HCT116 (cell line): ENCODE results near the gene TMCC1. TPM values are rescaled to one million over a fixed set of nuclear protein-coding genes. Genes with fewer than 3 reads are reported as not detected.

Experiments used
- ATAC-seq: fragments of 200-7000 bp; cut with Tn5 transposase; 2 replicates; pipeline ENCODE4 v1.9.1; 2020; ENCODE audit warnings: mild to moderate bottlenecking, moderate library complexity
- BruUV-seq: library from RNA; stranded (reverse); fragments of 400-500 nt; replicated peaks from 2 replicates; lab custom pipeline; 2021; lab: Mats Ljungman, UMichigan
- CTCF ChIA-PET: fragments of 300-600 bp; sonication (Branson Sonifier 250); formaldehyde crosslinking; loops from one replicate; lab custom pipeline; 2021; ENCODE audit warnings: antibody characterized with exemption; lab: Charles Lee
- POLR2A ChIA-PET: fragments of 300-600, 350-600 bp; sonication (Branson Sonifier 250); formaldehyde crosslinking; loops from one replicate; lab custom pipeline; 2021; ENCODE audit warnings: antibody characterized with exemption; lab: Charles Lee
- RAD21 ChIA-PET, 2 experiments: fragments of 300-600 bp; sonication (Branson Sonifier 250); formaldehyde crosslinking; loops; one replicate each; lab custom pipeline; 2023; ENCODE audit warnings: low total read pairs in 2 of 2; ENCODE audit not compliant: uncharacterized antibody in 2 of 2, unreplicated experiment in 2 of 2, low non-redundant PET in 1 of 2; lab: Charles Lee
- DNase-seq: peaks from one replicate; pipeline ENCODE4 v3.0.0-alpha.2; 2010; ENCODE audit warnings: low read depth, low spot score
- H2AFZ ChIP-seq: fragments of 200-600 bp; shearing (Covaris generic), sonication (generic); 2 replicates; pipeline ENCODE4 v1.6.1; 2017; ENCODE audit warnings: low read depth, mixed run types, mixed read lengths, antibody characterized with exemption, low read length; ENCODE audit not compliant: poor library complexity, severe bottlenecking
- H3K27ac ChIP-seq: 2 replicates; pipeline ENCODE4 v1.5.1; 2012; ENCODE audit warnings: low read depth, low read length
- H3K27me3 ChIP-seq: fragments of 200-600 bp; sonication (generic); 2 replicates; pipeline ENCODE4 v1.6.1; 2016; ENCODE audit warnings: mixed run types, low read length, mixed read lengths; ENCODE audit not compliant: insufficient read depth
- H3K36me3 ChIP-seq, 2 experiments: fragments of 200-500 bp in 1 of 2; fragments of 200-600 bp in 1 of 2; sonication (Bioruptor generic) in 1 of 2; sonication (generic) in 1 of 2; 2 replicates each; pipeline versions ENCODE4 v1.5.1 to v1.6.1; 2014 to 2016; ENCODE audit warnings: low read length in 2 of 2, inconsistent platforms in 1 of 2, mixed read lengths in 1 of 2, mixed run types in 1 of 2; ENCODE audit not compliant: insufficient read depth in 2 of 2, control insufficient read depth in 1 of 2
- H3K4me1 ChIP-seq, 2 experiments: fragments of 200-600 bp in 1 of 2; sonication (generic) in 1 of 2; 2 replicates each; pipeline versions ENCODE4 v1.5.1 to v1.6.1; 2012 to 2017; ENCODE audit warnings: low read length in 2 of 2, inconsistent platforms in 1 of 2, mild to moderate bottlenecking in 1 of 2, mixed read lengths in 1 of 2, mixed run types in 1 of 2, moderate library complexity in 1 of 2; ENCODE audit not compliant: insufficient read depth in 2 of 2, control insufficient read depth in 1 of 2
- H3K4me2 ChIP-seq: fragments of 200-600 bp; sonication (generic); 2 replicates; pipeline ENCODE4 v1.6.1; 2017; ENCODE audit warnings: mixed run types, low read length, mixed read lengths
- H3K4me3 ChIP-seq, 2 experiments: fragments of 200-600 bp in 1 of 2; sonication (generic) in 1 of 2; replicated peaks in 1 of 2; 2 replicates each; pipeline ENCODE4 v1.5.1; 2011 to 2016; ENCODE audit warnings: low read length in 2 of 2, control low read depth in 1 of 2, low read depth in 1 of 2, mild to moderate bottlenecking in 1 of 2, mixed read lengths in 1 of 2, mixed run types in 1 of 2
- H3K79me2 ChIP-seq: fragments of 200-600 bp; sonication (generic); 2 replicates; pipeline ENCODE4 v1.6.1; 2017; ENCODE audit warnings: mild to moderate bottlenecking, mixed run types, low read length, moderate library complexity, mixed read lengths; ENCODE audit not compliant: insufficient read depth
- H3K9ac ChIP-seq: fragments of 200-600 bp; sonication (generic); 2 replicates; pipeline ENCODE4 v1.6.1; 2016; ENCODE audit warnings: low read length, mixed read lengths
- H3K9me2 ChIP-seq: fragments of 200-600 bp; sonication (generic), shearing (Covaris generic); 2 replicates; pipeline ENCODE4 v1.6.1; 2017; ENCODE audit warnings: mixed run types, mild to moderate bottlenecking, moderate library complexity; ENCODE audit not compliant: insufficient read depth
- H3K9me3 ChIP-seq, 2 experiments: fragments of 200-500 bp in 1 of 2; fragments of 200-600 bp in 1 of 2; sonication (Bioruptor generic) in 1 of 2; sonication (generic) in 1 of 2; 2 replicates each; pipeline ENCODE4 v1.6.1; 2014 to 2017; ENCODE audit warnings: low read length in 2 of 2, mixed read lengths in 2 of 2, inconsistent platforms in 1 of 2, low read depth in 1 of 2, mild to moderate bottlenecking in 1 of 2, mixed run types in 1 of 2, moderate library complexity in 1 of 2; ENCODE audit not compliant: control insufficient read depth in 1 of 2, insufficient read depth in 1 of 2
- H4K20me1 ChIP-seq: fragments of 200-600 bp; sonication (generic), shearing (Covaris generic); 2 replicates; pipeline ENCODE4 v1.6.1; 2017; ENCODE audit warnings: mixed run types, mild to moderate bottlenecking, moderate library complexity; ENCODE audit not compliant: insufficient read depth
- CEBPB ChIP-seq: IDR thresholded peaks from 2 replicates; pipeline ENCODE4 v1.6.1; 2012; ENCODE audit warnings: low read depth
- EGR1 ChIP-seq: IDR thresholded peaks from 2 replicates; pipeline ENCODE4 v1.6.1; 2012; ENCODE audit warnings: low read depth
- ELF1 ChIP-seq: IDR thresholded peaks from 2 replicates; pipeline ENCODE4 v1.6.1; 2012; ENCODE audit warnings: low read depth, borderline replicate concordance
- EZH2 ChIP-seq: fragments of 200-600 bp; sonication (generic); IDR thresholded peaks from 2 replicates; pipeline ENCODE4 v1.6.1; 2017; ENCODE audit warnings: antibody characterized with exemption, mixed run types
- EZH2phosphoT487 ChIP-seq: fragments of 200-600 bp; IDR thresholded peaks from 2 replicates; pipeline ENCODE4 v1.6.1; 2018; ENCODE audit warnings: antibody characterized with exemption, borderline replicate concordance
- FOSL1 ChIP-seq: IDR thresholded peaks from 2 replicates; pipeline ENCODE4 v1.6.1; 2012; ENCODE audit warnings: low read depth
- JUND ChIP-seq: IDR thresholded peaks from 2 replicates; pipeline ENCODE4 v1.6.1; 2012
- POLR2A ChIP-seq: IDR thresholded peaks from 2 replicates; pipeline ENCODE4 v1.7.0; 2011; ENCODE audit warnings: borderline replicate concordance; ENCODE audit not compliant: insufficient read depth, insufficient read length; ENCODE audit errors: extremely low read depth
- POLR2AphosphoS5 ChIP-seq: IDR thresholded peaks from 2 replicates; pipeline ENCODE4 v1.6.1; 2011; ENCODE audit warnings: mild to moderate bottlenecking, low read depth, low read length, moderate library complexity
- RAD21 ChIP-seq: IDR thresholded peaks from 2 replicates; pipeline ENCODE4 v1.6.1; 2012; ENCODE audit warnings: low read depth, mild to moderate bottlenecking
- SIN3A ChIP-seq: IDR thresholded peaks from 2 replicates; pipeline ENCODE4 v1.6.1; 2012; ENCODE audit warnings: low read depth
- SP1 ChIP-seq: IDR thresholded peaks from 2 replicates; pipeline ENCODE4 v1.6.1; 2012; ENCODE audit warnings: low read depth
- TCF7L2 ChIP-seq: IDR thresholded peaks from 2 replicates; pipeline ENCODE4 v1.7.0; 2011; ENCODE audit warnings: borderline replicate concordance, inconsistent platforms; ENCODE audit not compliant: insufficient read depth, insufficient read length; ENCODE audit errors: extremely low read depth
- YY1 ChIP-seq: IDR thresholded peaks from 2 replicates; pipeline ENCODE4 v1.6.1; 2011; ENCODE audit warnings: low read length, low read depth, moderate library complexity, mild to moderate bottlenecking; ENCODE audit not compliant: insufficient replicate concordance; ENCODE audit errors: extremely low read depth
- ZNF274 ChIP-seq: fragments of 200-500 bp; sonication (Bioruptor generic); IDR thresholded peaks from 2 replicates; pipeline ENCODE4 v1.6.1; 2014; ENCODE audit warnings: mild to moderate bottlenecking, low read depth, low read length, inconsistent platforms
- intact Hi-C: fragments of 100-400 bp; cut with micrococcal nuclease; formaldehyde crosslinking; loops from 2 replicates; pipeline ENCODE4 v1.10.0; 2022
- total RNA-seq: library from RNA; stranded (reverse); gene quantifications from one replicate; pipeline ENCODE4 v1.2.1, GENCODE V29; 2021; ENCODE audit not compliant: unreplicated experiment
- TF ChIP-seq, protein P1 (sequence below): IDR thresholded peaks from 2 replicates; pipeline ENCODE4 v1.6.1; 2012; ENCODE audit warnings: low read depth
- TF ChIP-seq, protein P2 (sequence below): IDR thresholded peaks from 2 replicates; pipeline ENCODE4 v1.6.1; 2012
- TF ChIP-seq, protein P3 (sequence below), 3 experiments: fragments of 200-600 bp in 1 of 3; sonication (generic) in 1 of 3; IDR thresholded peaks in 2 of 3; conservative IDR thresholded peaks in 1 of 3; 2 replicates each; pipeline ENCODE4 v1.5.1; 2012 to 2017; ENCODE audit warnings: low read depth in 2 of 3, low read length in 2 of 3, antibody characterized with exemption in 1 of 3, borderline replicate concordance in 1 of 3, control low read depth in 1 of 3, mild to moderate bottlenecking in 1 of 3, mixed read lengths in 1 of 3, mixed run types in 1 of 3, moderate library complexity in 1 of 3; ENCODE audit not compliant: insufficient read depth in 1 of 3

The TMCC1 gene
- total RNA-seq, 1 experiment from 2014 or later: 32.5 TPM

DNA sequence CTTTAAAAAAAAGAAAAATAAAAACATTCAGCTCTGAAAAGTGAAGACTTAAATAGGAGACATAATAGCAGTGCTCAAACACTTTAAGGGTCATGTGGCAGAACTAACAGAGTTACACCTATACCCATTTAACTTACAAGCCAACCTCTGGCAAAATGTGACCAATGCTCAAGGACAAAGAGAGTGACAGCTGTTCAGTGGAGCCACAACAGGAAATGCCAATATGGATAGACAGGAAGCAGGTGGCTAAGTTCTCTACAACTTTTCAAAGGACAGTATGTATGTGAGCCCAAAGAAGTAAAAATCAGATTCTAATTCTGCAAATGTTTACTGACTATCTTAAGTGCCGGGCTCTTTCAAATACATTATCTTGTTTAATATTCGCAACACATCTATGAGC is 3.4 kb downstream of the TMCC1 start:
- ChIA-PET POLR2A (no interaction called here), RAD21 (no interaction called here), CTCF (no interaction called here)
- BruUV-seq: no TSS peak
- no peak for ATAC-seq
- no peak for DNase-seq
- intact Hi-C loops: no loop called here
- Histone ChIP-seq H3K79me2 (peaks cover 46% of the 10 kb centered on the region), H4K20me1 (peaks cover 9% of the 10 kb centered on the region; the same call in 1 of the 2 replicates), H3K36me3 (no peaks in the 10 kb centered on the region), H3K4me1 (peaks cover 26 to 43% of the 10 kb centered on the region in 2 experiments), H3K9me2 (no peaks in the 10 kb centered on the region), H3K9ac (no peak overlapping the region), H3K4me3 (no peak overlapping the region), H3K27ac (no peak overlapping the region), H3K9me3 (no peaks in the 10 kb centered on the region), H3K27me3 (no peaks in the 10 kb centered on the region), H3K4me2 (peak overlapping the region; percentile 6; the same call in 1 of the 2 replicates), H2AFZ (no peak overlapping the region)
- TF ChIP-seq ZNF274 (no peak), POLR2AphosphoS5 (no peak), ELF1 (no peak), RAD21 (no peak), SIN3A (no peak), EZH2 (no peak), TCF7L2 (no peak), POLR2A (no peak), YY1 (no peak), JUND (no peak), CEBPB (no peak), FOSL1 (no peak), EGR1 (no peak), EZH2phosphoT487 (no peak), SP1 (no peak)
- TF ChIP-seq, protein P1, sequence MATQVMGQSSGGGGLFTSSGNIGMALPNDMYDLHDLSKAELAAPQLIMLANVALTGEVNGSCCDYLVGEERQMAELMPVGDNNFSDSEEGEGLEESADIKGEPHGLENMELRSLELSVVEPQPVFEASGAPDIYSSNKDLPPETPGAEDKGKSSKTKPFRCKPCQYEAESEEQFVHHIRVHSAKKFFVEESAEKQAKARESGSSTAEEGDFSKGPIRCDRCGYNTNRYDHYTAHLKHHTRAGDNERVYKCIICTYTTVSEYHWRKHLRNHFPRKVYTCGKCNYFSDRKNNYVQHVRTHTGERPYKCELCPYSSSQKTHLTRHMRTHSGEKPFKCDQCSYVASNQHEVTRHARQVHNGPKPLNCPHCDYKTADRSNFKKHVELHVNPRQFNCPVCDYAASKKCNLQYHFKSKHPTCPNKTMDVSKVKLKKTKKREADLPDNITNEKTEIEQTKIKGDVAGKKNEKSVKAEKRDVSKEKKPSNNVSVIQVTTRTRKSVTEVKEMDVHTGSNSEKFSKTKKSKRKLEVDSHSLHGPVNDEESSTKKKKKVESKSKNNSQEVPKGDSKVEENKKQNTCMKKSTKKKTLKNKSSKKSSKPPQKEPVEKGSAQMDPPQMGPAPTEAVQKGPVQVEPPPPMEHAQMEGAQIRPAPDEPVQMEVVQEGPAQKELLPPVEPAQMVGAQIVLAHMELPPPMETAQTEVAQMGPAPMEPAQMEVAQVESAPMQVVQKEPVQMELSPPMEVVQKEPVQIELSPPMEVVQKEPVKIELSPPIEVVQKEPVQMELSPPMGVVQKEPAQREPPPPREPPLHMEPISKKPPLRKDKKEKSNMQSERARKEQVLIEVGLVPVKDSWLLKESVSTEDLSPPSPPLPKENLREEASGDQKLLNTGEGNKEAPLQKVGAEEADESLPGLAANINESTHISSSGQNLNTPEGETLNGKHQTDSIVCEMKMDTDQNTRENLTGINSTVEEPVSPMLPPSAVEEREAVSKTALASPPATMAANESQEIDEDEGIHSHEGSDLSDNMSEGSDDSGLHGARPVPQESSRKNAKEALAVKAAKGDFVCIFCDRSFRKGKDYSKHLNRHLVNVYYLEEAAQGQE: no peak
- TF ChIP-seq, protein P2, sequence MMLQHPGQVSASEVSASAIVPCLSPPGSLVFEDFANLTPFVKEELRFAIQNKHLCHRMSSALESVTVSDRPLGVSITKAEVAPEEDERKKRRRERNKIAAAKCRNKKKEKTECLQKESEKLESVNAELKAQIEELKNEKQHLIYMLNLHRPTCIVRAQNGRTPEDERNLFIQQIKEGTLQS: no peak
- TF ChIP-seq, protein P3, sequence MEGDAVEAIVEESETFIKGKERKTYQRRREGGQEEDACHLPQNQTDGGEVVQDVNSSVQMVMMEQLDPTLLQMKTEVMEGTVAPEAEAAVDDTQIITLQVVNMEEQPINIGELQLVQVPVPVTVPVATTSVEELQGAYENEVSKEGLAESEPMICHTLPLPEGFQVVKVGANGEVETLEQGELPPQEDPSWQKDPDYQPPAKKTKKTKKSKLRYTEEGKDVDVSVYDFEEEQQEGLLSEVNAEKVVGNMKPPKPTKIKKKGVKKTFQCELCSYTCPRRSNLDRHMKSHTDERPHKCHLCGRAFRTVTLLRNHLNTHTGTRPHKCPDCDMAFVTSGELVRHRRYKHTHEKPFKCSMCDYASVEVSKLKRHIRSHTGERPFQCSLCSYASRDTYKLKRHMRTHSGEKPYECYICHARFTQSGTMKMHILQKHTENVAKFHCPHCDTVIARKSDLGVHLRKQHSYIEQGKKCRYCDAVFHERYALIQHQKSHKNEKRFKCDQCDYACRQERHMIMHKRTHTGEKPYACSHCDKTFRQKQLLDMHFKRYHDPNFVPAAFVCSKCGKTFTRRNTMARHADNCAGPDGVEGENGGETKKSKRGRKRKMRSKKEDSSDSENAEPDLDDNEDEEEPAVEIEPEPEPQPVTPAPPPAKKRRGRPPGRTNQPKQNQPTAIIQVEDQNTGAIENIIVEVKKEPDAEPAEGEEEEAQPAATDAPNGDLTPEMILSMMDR (IDR thresholded peaks at IDR 0.05 in 2 of 3, conservative IDR thresholded peaks at IDR 0.05 in 1 of 3; ENCODE audit: borderline replicate concordance in 1 of 3, insufficient read depth in 1 of 3, low read depth in 2 of 3, low read length in 2 of 3): no peak
